Vagina (tissue), 2 donors: ENCODE measurements around the gene POU2F1.

Experiments used
- CTCF ChIP-seq, 3 experiments: fragments of 450-650 bp in 2 of 3; fragments of 200-600 bp in 1 of 3; sonication (generic) in 1 of 3; IDR thresholded peaks; one replicate each; pipeline ENCODE4 v1.5.1; 2017 to 2019; ENCODE audit warnings: antibody characterized with exemption in 3 of 3, mild to moderate bottlenecking in 2 of 3, moderate library complexity in 2 of 3
- POLR2A ChIP-seq, 2 donors: fragments of 450-650 bp; IDR thresholded peaks; one replicate each; pipeline ENCODE4 v1.6.1; 2017; ENCODE audit warnings: antibody characterized with exemption in 2 of 2, mild to moderate bottlenecking in 2 of 2, moderate library complexity in 2 of 2

- no peak for TF ChIP-seq POLR2A (IDR thresholded peaks at IDR 0.05)
- no peak for TF ChIP-seq CTCF (IDR thresholded peaks at IDR 0.05)
Measured at GRCh38 chr1:167456524-167456923, 235.8 kb downstream of the POU2F1 start.
